Measurements from ENCODE around the gene ACAP3. TPM values are rescaled to one million over a fixed set of nuclear protein-coding genes. Genes with fewer than 3 reads are reported as not detected.

ACAP3 gene
- total and polyA plus RNA-seq, 4 donors = 18.7 to 62.8 (median 37.8) TPM

GRCh38 chr1:1267488-1268283 lies 40.0 kb downstream of the ACAP3 start:
- TF ChIP-seq CTCF (IDR thresholded peaks at IDR 0.05; ENCODE audit: control extremely low read depth, extremely low read depth) = no peak
- H3K36me3 ChIP-seq (ENCODE audit: control insufficient read depth in 4 of 4, insufficient read depth in 4 of 4, low read length in 4 of 4) = peaks cover 2 to 29% (median 9%) of the 10 kb centered on the region in 4 donors
- no peaks in the 10 kb centered on the region for H3K27me3 ChIP-seq (ENCODE audit: control insufficient read depth in 3 of 3, insufficient read depth in 3 of 3, low read length in 2 of 3)
- no peak overlapping the region for H3K9ac ChIP-seq (ENCODE audit: insufficient read depth in 1 of 2, low read length in 2 of 2)
- no peaks in the 10 kb centered on the region for H3K9me3 ChIP-seq (ENCODE audit: control insufficient read depth in 4 of 4, insufficient read depth in 3 of 4, low read length in 3 of 4)
- DNase-seq = no peak
- peaks cover 11 to 23% (median 15%) of the 10 kb centered on the region in 5 donors for H3K4me1 ChIP-seq (ENCODE audit: control insufficient read depth in 5 of 5, insufficient read depth in 5 of 5, low read length in 5 of 5)
- no peak overlapping the region for H3K4me3 ChIP-seq
- no peak for ATAC-seq (ENCODE audit: insufficient read depth, low FRiP score)
- 96% methylated on average over 39 of the region's 39 CpGs for WGBS, 2 donors
- no peak overlapping the region for H3K27ac ChIP-seq (ENCODE audit: low read depth in 1 of 2, low read length in 1 of 2)

GRCh38 chr1:1264868-1265272 lies 42.9 kb downstream of the ACAP3 start:
- no peak for DNase-seq
- no peak for ATAC-seq (ENCODE audit: insufficient read depth, low FRiP score)
- Histone ChIP-seq H3K36me3 (ENCODE audit: control insufficient read depth in 4 of 4, insufficient read depth in 4 of 4, low read length in 4 of 4) (peaks cover 6 to 45% (median 12%) of the 10 kb centered on the region in 4 donors), H3K27me3 (ENCODE audit: control insufficient read depth in 3 of 3, insufficient read depth in 3 of 3, low read length in 2 of 3) (no peaks in the 10 kb centered on the region), H3K9ac (ENCODE audit: insufficient read depth in 1 of 2, low read length in 2 of 2) (no peak overlapping the region), H3K4me1 (ENCODE audit: control insufficient read depth in 5 of 5, insufficient read depth in 5 of 5, low read length in 5 of 5) (peaks cover 0 to 10% (median 0%) of the 10 kb centered on the region in 5 donors), H3K27ac (ENCODE audit: low read depth in 1 of 2, low read length in 1 of 2) (no peak overlapping the region), H3K9me3 (ENCODE audit: control insufficient read depth in 4 of 4, insufficient read depth in 3 of 4, low read length in 3 of 4) (peaks cover 0 to 4% (median 0%) of the 10 kb centered on the region in 4 donors), H3K4me3 (no peak overlapping the region)
- no peak for TF ChIP-seq CTCF (IDR thresholded peaks at IDR 0.05; ENCODE audit: control extremely low read depth, extremely low read depth)
- 86 to 90% methylated on average over 10 of the region's 10 CpGs for WGBS, 2 donors

- Histone ChIP-seq H3K4me3 (no peak overlapping the region), H3K9ac (ENCODE audit: insufficient read depth in 1 of 2, low read length in 2 of 2) (no peak overlapping the region), H3K9me3 (ENCODE audit: control insufficient read depth in 4 of 4, insufficient read depth in 3 of 4, low read length in 3 of 4) (peaks cover 0 to 5% (median 0%) of the 10 kb centered on the region in 4 donors), H3K4me1 (ENCODE audit: control insufficient read depth in 5 of 5, insufficient read depth in 5 of 5, low read length in 5 of 5) (peaks cover 0 to 12% (median 0%) of the 10 kb centered on the region in 5 donors), H3K36me3 (ENCODE audit: control insufficient read depth in 4 of 4, insufficient read depth in 4 of 4, low read length in 4 of 4) (peaks cover 6 to 51% (median 13%) of the 10 kb centered on the region in 4 donors), H3K27me3 (ENCODE audit: control insufficient read depth in 3 of 3, insufficient read depth in 3 of 3, low read length in 2 of 3) (no peaks in the 10 kb centered on the region), H3K27ac (ENCODE audit: low read depth in 1 of 2, low read length in 1 of 2) (no peak overlapping the region)
- ATAC-seq (ENCODE audit: insufficient read depth, low FRiP score) (no peak), DNase-seq (no peak)
- WGBS, 2 donors = 88 to 91% methylated on average over 9 of the region's 9 CpGs
- TF ChIP-seq CTCF (IDR thresholded peaks at IDR 0.05; ENCODE audit: control extremely low read depth, extremely low read depth) = no peak
Measured at GRCh38 chr1:1264026-1264425, 43.7 kb downstream of the ACAP3 start.

Measured in lung (tissue), 12 donors.